Vagina (tissue), 2 donors: ENCODE results near the gene CLDN22.

Source experiments
- POLR2A ChIP-seq, 2 donors: fragments of 450-650 bp; IDR thresholded peaks; one replicate each; pipeline ENCODE4 v1.6.1; 2017; ENCODE audit warnings: antibody characterized with exemption in 2 of 2, mild to moderate bottlenecking in 2 of 2, moderate library complexity in 2 of 2
- TF ChIP-seq, protein P1 (sequence below), 3 experiments: fragments of 450-650 bp in 2 of 3; fragments of 200-600 bp in 1 of 3; sonication (generic) in 1 of 3; IDR thresholded peaks; one replicate each; pipeline ENCODE4 v1.5.1; 2017 to 2019; ENCODE audit warnings: antibody characterized with exemption in 3 of 3, mild to moderate bottlenecking in 2 of 3, moderate library complexity in 2 of 3

DNA sequence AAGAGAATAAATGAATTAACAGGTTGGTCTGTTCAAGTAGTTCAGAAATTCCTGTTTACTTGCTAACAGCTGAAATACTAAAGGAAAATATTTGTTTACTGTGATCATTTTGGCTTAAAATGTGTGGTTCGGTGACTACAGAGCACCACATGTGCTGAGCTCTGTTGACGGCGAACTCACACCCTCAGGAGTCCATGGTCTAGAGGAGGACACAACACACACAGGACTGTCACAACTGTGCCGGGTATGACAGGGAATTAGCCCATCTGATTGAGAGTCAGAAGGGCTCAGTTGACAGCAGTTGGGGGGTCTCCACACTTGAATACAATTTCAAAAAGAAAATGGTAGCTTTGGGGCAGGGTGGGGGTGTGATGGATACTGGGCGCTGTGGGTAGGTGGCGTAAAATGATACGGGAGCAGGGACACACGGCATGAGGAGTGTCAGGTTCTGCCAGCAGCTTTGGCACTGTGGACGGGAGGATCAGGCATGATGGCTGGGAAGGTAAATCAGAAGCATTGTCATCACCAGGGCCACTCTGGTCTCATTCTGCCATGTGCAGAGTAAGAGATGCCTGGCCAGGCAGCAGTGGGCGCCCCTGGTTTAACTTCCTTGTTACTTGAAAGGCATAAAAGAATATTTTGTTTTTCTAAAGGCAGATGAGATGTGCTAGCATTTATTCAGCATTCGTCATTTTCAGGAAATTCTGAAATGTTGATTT is 33.3 kb downstream of the CLDN22 start:
- TF ChIP-seq, protein P1, sequence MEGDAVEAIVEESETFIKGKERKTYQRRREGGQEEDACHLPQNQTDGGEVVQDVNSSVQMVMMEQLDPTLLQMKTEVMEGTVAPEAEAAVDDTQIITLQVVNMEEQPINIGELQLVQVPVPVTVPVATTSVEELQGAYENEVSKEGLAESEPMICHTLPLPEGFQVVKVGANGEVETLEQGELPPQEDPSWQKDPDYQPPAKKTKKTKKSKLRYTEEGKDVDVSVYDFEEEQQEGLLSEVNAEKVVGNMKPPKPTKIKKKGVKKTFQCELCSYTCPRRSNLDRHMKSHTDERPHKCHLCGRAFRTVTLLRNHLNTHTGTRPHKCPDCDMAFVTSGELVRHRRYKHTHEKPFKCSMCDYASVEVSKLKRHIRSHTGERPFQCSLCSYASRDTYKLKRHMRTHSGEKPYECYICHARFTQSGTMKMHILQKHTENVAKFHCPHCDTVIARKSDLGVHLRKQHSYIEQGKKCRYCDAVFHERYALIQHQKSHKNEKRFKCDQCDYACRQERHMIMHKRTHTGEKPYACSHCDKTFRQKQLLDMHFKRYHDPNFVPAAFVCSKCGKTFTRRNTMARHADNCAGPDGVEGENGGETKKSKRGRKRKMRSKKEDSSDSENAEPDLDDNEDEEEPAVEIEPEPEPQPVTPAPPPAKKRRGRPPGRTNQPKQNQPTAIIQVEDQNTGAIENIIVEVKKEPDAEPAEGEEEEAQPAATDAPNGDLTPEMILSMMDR (IDR thresholded peaks at IDR 0.05): no peak
- TF ChIP-seq POLR2A (IDR thresholded peaks at IDR 0.05): no peak
